GM19238 (cell line): ENCODE results near the gene UROC1.

ENCODE experiments used
- DNase-seq: peaks from one replicate; pipeline ENCODE4 v3.0.0; 2011; ENCODE audit warnings: low spot score; ENCODE audit not compliant: insufficient read length

Gene UROC1

DNA sequence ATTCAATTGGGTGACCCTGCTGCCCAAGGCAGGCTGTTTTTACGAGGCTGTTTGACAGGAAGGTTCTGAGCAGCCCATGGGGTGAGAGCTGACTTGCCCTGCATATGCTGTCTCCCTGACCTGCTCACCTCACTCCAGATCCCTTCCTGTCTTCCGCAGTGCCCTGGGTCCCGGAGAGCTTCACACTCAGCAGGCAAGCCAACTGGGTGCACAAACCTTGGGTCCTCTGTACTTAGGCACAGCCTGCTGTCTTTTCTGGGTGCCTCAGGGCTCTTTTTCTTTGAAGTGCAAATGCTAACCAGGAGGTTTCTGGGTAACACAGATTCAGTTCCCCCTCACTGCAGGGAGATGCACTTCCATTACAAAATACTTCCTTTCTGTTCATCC is 74.7 kb downstream of the UROC1 start:
- DNase-seq = no peak

DNA sequence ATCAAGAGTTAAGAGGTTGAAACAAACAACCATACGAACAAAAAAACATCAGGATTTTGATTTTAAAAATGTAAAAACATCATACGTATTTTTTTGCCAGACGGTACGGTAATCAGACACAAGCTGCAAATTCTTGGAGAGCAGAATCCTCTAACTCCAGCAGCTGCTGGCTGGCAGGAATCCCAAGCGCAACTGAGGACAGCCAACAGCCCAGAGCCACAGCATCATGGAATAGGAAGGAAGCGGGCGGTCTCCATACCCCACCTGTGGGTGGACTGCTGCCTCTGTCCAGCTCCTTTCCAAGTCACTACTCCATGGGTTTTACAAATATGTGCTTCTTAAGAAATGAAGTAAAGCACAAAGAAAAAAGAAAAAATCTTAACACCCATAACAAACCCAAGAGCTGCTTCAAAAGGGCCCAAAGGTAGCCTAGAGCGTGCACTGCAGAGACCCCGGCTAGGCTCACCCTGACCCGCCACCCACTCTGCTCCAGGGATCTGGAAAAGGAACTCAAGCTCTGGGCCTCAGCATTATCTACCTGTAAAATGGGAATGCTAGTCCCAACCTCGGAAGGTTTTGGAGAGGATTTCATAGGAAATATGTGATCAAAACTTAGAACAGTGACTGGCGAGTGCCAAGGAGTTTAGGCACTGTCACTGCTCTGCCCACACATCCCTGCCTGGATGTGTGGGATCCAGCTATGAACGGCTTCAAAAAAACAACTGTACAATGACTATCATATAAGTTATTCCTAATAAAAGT is 75.3 kb downstream of the UROC1 start:
- no peak for DNase-seq

DNA sequence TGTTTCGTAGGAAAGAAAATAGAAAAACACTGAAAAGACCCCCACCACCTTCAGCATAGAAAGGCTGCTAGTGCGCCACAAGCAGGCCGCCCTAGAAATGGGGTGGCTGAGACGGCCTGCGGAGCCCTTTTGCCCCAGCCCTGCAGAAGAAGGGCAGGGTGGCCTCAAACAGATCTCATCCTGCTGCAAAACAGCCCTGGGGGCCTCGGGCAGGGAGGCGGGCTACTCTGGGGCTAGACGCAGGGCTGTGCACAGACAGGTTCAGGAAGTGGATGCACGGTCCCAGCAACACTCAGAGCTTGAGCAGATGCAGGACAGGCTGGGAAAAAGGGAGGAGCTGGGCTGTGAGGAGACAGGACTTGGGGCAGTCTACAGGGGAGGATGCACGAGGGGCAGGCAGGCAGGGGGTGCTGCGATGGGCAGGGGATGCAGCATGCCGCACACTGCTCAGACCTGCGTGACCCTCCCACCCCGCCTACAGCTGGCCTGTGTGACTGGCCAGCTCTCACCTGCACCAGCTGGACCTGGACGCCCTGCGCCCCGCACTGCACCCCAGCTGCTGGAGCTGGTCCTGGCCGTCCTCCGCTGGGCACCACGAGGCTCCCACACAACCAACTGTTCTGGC is 76.2 kb downstream of the UROC1 start:
- DNase-seq = no peak

DNA sequence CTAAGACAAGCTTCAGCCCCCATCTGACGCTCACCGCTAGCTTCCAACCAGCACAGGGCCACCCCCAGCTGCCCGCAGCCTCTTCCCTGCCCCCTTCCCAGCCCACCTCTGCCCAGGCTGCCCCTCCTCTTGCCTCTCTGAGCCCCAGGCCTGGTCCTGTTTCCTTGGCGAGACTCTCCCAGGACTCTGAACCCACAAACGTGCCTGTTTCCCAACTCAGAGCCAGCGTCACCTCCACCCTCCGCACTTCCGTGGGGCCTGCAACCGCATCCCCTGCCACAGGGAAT is 76.9 kb downstream of the UROC1 start:
- DNase-seq = no peak

DNA sequence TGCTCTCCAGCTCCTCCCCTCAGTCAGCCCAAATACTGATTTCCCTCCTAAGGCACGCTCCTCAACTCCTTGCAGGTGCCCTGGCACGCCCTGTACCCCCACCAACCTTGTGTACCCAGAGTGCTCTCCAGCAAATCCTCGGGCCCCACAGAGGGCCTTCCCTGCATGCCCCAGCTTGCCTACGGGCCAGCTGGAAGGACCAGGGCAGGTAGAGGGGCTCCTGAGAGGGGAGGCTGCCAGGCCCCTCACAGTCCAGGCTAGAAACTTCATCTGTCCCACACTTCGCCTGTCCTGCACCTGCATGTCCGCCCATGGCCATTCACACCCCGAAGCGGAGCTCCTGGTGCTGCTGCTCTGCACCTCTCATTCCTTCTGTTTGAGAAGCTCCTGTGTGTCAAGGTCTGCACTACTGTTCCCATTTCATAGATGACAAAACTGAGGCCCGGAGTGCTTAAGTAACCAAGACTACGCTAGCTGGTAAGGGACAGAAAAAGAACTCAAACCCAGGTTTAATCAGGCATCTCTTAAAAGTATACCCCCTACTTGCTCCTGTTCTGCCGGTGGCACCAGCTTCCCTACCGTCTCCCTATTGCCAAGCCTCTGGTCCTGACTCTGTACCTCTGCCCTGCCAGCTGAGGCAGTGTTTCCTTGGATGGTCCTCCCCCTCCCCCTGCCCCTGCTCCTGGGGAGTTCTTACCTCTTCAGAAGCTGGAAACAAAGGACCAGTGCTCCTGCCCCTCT is 77.4 kb downstream of the UROC1 start:
- no peak for DNase-seq

DNA sequence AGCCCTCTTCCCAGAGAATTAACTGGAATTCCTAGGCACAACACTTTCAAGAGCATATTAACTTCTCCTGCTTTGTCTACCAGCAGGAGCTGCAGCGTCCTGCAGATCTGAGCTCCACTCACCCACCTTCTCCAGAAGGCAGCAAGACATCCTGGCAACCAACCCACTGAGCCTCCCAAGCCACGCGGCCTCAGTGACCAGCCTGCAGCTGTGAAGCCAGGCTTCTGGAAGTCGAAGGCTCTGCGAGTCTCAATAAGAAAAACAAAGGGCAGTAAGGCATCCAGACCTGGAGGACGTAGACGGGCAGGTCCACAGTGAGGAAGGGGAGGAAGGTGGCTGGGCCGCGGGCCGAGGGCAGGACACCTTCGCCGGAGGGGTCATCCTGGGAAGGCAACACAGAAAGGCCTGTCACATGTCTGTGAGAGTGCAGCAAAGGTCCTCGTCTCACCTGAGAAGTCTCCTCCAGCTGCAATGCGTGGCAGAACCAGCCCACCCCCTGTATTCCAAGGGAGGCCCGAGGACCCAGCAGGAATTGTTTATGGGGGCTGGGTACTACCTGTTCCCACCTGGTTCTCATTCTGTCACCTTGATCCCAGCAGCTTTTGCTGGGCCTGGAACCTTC is 78.1 kb downstream of the UROC1 start:
- DNase-seq = no peak

DNA sequence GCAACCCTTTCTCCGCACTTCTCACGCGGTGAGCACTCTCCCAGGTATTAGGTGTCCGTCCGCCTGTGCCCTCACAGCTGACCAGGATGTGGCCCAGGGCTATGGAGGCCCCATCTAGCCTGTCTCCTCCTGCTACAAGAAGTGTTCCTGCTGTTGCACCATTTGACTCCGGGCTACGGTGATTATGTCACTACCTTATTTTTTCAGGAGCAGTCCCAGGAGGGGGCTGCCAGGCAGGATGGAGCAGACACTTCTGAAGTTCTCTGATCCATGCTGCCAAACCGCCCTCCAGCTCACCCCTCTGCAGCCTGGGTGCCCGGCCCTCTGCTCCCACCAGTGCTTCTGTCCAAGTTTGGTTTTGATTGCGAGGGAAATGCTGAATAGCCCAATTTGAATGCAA is 78.8 kb downstream of the UROC1 start:
- DNase-seq = no peak

DNA sequence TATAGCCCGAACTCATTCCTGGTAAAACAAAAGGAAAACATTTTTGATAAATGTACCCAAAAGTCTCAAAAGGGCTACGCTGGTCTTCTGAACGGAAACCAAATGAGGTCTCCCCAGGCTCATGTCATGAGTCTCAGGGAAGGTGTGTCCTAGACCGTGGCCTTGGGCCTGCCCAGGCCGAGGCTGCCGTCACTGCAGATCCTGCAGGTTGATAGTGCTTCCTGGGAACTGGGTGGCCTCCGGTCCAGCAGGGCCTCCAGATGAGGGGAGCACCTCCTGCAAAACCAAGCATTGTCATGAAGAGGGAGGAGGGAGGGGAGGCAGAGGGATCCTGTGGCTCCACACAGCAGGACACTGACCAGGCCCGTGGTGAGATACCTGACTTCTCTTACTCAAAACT is 79.4 kb downstream of the UROC1 start:
- DNase-seq = no peak

DNA sequence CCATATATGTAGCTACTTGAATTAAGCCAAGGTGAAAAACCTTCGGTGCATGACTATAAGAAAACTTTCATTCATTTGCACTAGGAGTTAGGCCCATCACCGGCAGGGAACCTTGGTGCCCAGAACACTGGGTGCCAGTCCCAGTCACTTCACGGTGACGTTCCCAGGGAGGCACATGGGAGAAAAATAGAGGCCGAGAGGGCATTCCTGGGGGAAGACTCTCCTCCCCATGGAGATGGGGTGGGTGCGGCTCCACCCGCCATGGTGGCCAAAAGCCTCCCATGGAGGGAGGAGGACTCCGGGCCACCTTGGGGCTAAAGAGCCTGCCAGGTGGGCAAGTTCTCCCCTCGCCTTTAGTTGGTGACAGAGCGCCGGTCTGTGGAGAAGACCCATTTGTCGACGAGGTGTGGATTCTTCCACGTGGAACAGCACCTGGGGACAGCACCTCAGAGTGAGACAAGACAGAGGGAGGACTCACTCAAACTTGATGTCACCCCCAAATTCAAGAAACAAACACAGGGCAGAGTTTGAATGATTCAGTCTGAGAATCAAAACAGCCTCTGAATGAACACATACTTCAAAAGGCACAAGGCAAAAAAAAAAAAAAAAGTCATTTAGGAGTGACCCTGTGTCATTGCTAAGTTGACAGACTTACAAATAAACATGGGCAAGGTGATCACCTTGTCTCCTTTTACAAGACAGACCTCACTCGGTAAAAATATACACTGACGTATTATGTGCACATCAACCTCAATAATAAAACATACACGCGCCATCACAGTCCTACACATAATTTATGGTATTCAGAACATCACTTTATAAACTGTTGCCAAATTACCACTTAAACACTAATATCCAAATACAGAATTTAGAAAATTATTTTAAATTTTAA is 80.5 kb downstream of the UROC1 start:
- no peak for DNase-seq

DNA sequence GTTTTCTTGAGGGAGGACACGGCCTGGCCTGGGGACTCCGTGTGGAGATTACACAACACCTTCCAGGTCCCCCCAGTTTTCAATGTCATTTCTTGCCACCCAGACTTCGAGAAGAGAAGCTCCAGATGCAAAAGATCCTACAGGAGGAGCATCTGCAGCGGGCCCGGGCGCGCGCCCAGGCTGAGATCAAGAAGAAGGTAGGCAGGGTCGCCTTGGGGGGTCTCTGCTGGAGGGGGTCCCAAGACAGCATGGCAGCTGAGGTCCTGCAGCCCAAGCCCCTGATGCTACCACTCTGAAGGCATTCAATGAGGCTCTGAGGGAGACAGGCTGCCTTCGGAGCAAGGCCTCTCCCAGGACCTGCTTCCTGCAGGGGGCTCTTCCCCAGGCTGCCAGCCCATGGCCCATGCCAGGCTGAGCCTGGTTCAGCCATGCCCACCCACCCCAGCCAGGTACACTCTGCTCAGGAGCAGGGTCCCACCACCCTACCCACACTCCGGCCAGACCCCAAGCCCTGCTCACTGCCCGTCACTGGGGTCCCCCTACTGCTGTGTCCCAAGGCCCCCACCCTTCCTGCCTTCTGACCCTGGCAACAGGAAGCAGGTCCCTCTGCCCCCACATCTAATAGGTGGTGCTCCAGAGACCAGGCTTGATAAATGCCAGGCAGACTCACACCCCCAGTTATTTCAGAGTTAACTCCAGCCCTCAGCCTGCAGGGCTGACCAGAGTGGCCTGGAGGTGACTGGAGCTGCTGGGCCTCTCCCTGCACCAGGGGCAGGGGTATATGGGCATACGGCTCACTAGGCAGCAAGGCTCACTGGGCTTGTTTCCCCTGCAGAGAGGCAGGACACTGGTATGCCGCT is 81.9 kb downstream of the UROC1 start:
- DNase-seq = no peak

DNA sequence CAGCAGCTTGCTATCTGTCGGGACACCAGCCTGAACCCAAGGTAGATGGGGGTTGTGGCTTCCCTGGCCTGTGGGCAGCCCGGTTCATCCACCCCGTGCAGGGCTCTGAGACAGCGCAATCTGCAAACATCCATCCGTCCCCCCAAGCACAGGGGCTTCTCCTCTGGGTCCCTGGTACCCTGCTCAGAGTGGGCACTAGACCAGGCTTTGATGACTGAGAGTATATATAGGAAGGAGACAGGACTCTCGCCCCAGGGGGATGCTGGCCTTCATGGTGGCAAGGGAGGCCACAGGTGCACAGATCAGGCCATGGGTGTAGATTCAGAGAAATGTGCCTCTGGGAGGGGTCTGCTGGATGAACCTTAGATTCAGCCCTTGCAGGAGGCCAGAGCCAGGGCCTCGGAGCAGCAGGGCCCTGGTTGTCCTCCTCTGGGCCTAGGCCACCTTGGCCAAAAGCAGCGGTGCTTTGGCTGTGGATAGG is 82.6 kb downstream of the UROC1 start:
- DNase-seq = no peak

DNA sequence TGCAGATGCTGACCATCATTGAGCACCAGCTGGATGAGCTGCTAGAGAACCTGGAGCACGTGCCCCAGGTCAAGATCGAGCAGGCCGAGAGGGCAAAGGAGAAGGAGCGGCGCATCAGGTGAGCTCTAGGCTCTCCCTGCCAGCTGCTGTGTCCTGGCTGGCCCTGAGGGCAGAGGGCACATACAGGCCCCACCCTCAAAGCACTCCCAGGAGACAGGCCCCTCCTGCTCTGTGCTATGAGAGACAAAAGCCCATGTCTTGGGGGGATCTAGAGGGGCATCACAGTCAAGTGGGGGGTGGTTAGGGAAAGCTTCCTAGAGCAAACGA is 83.3 kb downstream of the UROC1 start:
- no peak for DNase-seq

DNA sequence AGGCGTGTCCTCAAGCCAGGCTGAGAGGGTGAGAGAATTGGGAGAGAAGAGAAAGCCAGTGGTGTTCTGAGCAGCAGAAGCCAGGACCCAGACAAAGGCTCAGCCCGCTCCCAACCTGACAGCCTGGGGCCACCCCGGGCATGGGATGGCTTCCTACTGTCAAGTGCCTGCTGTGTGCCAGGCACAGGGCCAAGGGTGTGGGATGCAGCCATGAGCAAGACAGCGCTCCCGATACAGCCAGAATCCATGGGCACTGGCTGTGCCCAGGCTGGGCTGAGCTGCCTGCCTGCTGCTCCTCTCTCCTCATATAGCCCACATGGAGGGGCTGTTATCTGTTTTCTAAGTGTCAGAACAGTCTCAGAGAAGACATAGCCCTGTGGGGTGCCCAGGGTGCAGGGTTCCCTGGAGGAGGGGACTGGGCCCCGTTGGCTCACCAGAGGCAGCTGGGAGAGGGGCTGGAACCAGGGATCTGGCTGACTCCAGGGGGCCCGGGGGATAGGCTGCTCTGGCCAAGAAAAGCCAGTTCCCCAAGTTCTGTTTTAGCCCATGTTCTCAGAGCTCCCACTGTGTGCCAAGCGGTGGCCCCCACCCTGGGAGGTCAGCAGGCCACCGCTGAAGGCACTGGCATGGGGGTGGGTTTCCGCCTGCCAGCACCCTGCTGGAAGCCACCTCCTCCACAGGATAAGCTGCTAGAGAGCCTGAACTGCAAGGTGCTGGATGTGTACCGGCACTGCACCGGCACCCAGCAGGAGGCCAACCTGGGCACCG is 83.9 kb downstream of the UROC1 start:
- DNase-seq = no peak

DNA sequence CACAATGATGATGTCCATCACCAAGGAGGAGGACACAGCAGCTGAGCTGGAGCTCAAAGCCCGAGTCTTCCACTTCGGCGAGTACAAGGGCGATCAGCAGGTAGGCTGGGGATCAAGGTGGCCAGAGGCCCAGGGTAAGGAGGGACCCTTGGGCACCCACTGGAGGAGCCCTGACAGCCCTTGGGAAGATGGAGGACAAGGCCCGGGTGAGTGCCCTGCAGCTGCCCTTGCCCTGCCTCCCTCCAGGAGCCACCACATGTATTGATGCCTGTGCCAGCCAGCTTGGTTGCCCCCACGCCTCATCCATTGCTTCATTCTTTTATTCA is 84.5 kb downstream of the UROC1 start:
- no peak for DNase-seq

DNA sequence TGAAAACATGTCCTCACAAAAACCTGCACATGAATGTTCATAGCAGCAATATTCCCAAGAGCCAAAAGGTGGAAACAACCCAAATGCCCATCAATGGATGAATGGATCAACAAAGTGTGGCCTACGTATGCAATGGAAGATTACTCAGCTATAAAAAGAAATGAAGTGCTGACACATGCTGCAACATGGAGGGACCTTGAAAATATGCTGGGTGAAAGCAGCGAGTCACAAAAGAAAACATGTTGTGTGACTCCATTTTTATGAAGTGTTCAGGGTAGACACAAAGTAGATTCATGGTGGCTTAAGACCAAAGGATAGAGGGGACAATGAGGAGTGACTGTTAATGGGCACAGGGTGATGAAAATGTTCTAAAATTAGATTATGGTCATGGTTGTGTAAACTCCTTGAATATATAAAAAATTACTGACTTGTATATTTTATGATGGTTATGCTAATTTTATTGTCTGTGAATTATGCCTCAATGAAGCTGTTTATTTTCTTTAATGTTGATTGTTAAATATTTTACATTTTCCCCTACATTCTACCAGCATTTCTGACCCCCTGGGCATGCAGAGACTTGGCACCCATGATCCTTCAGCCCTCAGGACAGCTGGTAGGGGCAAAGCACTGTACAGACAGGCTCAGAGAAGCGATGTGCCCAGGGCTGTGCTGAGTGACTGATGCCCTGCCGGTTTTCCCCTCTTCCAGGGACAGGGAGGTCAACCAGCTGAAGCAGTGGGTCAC is 85.0 kb downstream of the UROC1 start:
- DNase-seq = no peak
